Activated naive CD4-positive, alpha-beta T cell treated with anti-CD3 and anti-CD28 coated beads, Interleukin-2, amount 10 ng/mL, durations not matched to agents 5 hours and 36 hours (primary cell): ENCODE measurements around the gene ENPP1. TPM values are rescaled to one million over a fixed set of nuclear protein-coding genes. Genes with fewer than 3 reads are reported as not detected.

Experiments used
- microRNA-seq: library from miRNA; unstranded; fragments of <30 nt; microRNA quantifications from one replicate; pipeline ENCODE4 v1.2.0, GENCODE V29; 2022; ENCODE audit warnings: borderline microRNAs expressed, borderline replicate concordance
- total RNA-seq, 2 experiments: library from RNA; stranded (reverse); gene quantifications; one replicate each; pipeline ENCODE4 v1.2.3, GENCODE V29; 2021

Gene ENPP1
- total RNA-seq = not detected

GRCh38 chr6:131807644-131808459 lies at the start of gene ENPP1:
Gene ENPP1 (plus strand): TSS chr6:131808020. CDS start chr6:131808036, 16 bp downstream.

Small RNA genes lying within 50 kb of the gene (microRNA-seq; reads per million reads assigned to microRNA genes)
- not detected for gene MIR548H5

Other genes with a start within 250 kb of the ENPP1 start
- gene ARG1, start 234.8 kb upstream of the ENPP1 start, total RNA-seq = not detected
- gene MED23, start 179.8 kb upstream of the ENPP1 start, total RNA-seq = 10 to 100 TPM; 33.4 to 33.6 TPM
- not detected for gene ENPP3, start 170.7 kb upstream of the ENPP1 start, total RNA-seq
- gene OR2A4, start 106.6 kb upstream of the ENPP1 start, total RNA-seq = not detected
- not detected for gene CTAGE9, start 97.0 kb upstream of the ENPP1 start, total RNA-seq
- gene CCN2, start 143.4 kb downstream of the ENPP1 start, total RNA-seq = not detected